AG10803 (cell line): ENCODE data around the gene CTSZ.

Source experiments
- DNase-seq: peaks from one replicate; pipeline ENCODE4 v3.0.0; 2010; ENCODE audit warnings: low read depth
- H3K4me3 ChIP-seq: 2 replicates; pipeline ENCODE4 v1.5.1; 2011; ENCODE audit warnings: mild to moderate bottlenecking, low read length, control low read depth
- CTCF ChIP-seq: conservative IDR thresholded peaks from 2 replicates; pipeline ENCODE4 v1.5.1; 2011; ENCODE audit warnings: mild to moderate bottlenecking, low read length, control low read depth, inconsistent platforms

The CTSZ gene

GRCh38 chr20:58990651-58991445, 16.2 kb downstream of the CTSZ start:
- no peak overlapping the region for H3K4me3 ChIP-seq
- no peak for TF ChIP-seq CTCF
- DNase-seq, result no peak

- no peak overlapping the region for H3K4me3 ChIP-seq
- no peak for TF ChIP-seq CTCF
- no peak for DNase-seq
Measured at GRCh38 chr20:58989196-58989595, 17.9 kb downstream of the CTSZ start.

- TF ChIP-seq CTCF, result no peak
- DNase-seq, result no peak
- H3K4me3 ChIP-seq, result no peak overlapping the region
Measured at GRCh38 chr20:58988565-58988882, 18.5 kb downstream of the CTSZ start.

GRCh38 chr20:58987790-58988564, 19.1 kb downstream of the CTSZ start:
- TF ChIP-seq CTCF, result no peak
- no peak overlapping the region for H3K4me3 ChIP-seq
- DNase-seq, result no peak

GRCh38 chr20:58986968-58987517, 20.0 kb downstream of the CTSZ start:
- TF ChIP-seq CTCF, result no peak

GRCh38 chr20:58986286-58986967, 20.6 kb downstream of the CTSZ start:
- DNase-seq, result no peak
- H3K4me3 ChIP-seq, result no peak overlapping the region
- no peak for TF ChIP-seq CTCF

More at GRCh38 chr20:58986968-58987517, 20.0 kb downstream of the CTSZ start:
- DNase-seq, result no peak
- H3K4me3 ChIP-seq, result no peak overlapping the region
